ENCODE data around the gene ACSL3.

The ACSL3 gene

GRCh38 chr2:222949073-222949472, 88.2 kb downstream of the ACSL3 start:
- H3K27me3 ChIP-seq (ENCODE audit: insufficient read depth, low read length) = no peaks in the 10 kb centered on the region
- no peak overlapping the region for H3K27ac ChIP-seq (ENCODE audit: low read length)

GRCh38 chr2:222949690-222950323, 89.0 kb downstream of the ACSL3 start:
- Histone ChIP-seq H3K4me1 (ENCODE audit: insufficient read depth, low read length) (0 out of 2 replicates have a peak, but pooled peaks cover 2% of the 10 kb centered on the region), H3K27me3 (ENCODE audit: insufficient read depth, low read length) (no peaks in the 10 kb centered on the region), H3K9me3 (ENCODE audit: insufficient read depth, low read depth, low read length) (no peaks in the 10 kb centered on the region), H3K36me3 (ENCODE audit: insufficient read depth, low read depth, low read length) (no peaks in the 10 kb centered on the region), H3K9ac (ENCODE audit: low read depth, low read length) (no peak overlapping the region), H3K27ac (ENCODE audit: low read length) (no peak overlapping the region), H3K4me3 (ENCODE audit: low read length) (no peak overlapping the region)

More at GRCh38 chr2:222949073-222949472, 88.2 kb downstream of the ACSL3 start:
- Histone ChIP-seq H3K9me3 (ENCODE audit: insufficient read depth, low read depth, low read length) (no peaks in the 10 kb centered on the region), H3K9ac (ENCODE audit: low read depth, low read length) (no peak overlapping the region), H3K36me3 (ENCODE audit: insufficient read depth, low read depth, low read length) (no peaks in the 10 kb centered on the region), H3K4me1 (ENCODE audit: insufficient read depth, low read length) (peaks cover 5% of the 10 kb centered on the region; the same call in 1 of the 2 replicates), H3K4me3 (ENCODE audit: low read length) (no peak overlapping the region)

- no peaks in the 10 kb centered on the region for H3K9me3 ChIP-seq (ENCODE audit: insufficient read depth, low read depth, low read length)
- no peak overlapping the region for H3K9ac ChIP-seq (ENCODE audit: low read depth, low read length)
- no peak overlapping the region for H3K4me3 ChIP-seq (ENCODE audit: low read length)
- H3K27ac ChIP-seq (ENCODE audit: low read length) = no peak overlapping the region
- no peaks in the 10 kb centered on the region for H3K27me3 ChIP-seq (ENCODE audit: insufficient read depth, low read length)
- no peaks in the 10 kb centered on the region for H3K36me3 ChIP-seq (ENCODE audit: insufficient read depth, low read depth, low read length)
- H3K4me1 ChIP-seq (ENCODE audit: insufficient read depth, low read length) = 0 out of 2 replicates have a peak, but pooled peaks cover 2% of the 10 kb centered on the region
Measured at GRCh38 chr2:222950638-222951285, 89.9 kb downstream of the ACSL3 start.

- Histone ChIP-seq H3K9ac (ENCODE audit: low read depth, low read length) (no peak overlapping the region), H3K4me1 (ENCODE audit: insufficient read depth, low read length) (no peaks in the 10 kb centered on the region)
Measured at GRCh38 chr2:222952204-222952603, 91.4 kb downstream of the ACSL3 start.

GRCh38 chr2:222955008-222955407, 94.2 kb downstream of the ACSL3 start:
- Histone ChIP-seq H3K27me3 (ENCODE audit: insufficient read depth, low read length) (no peaks in the 10 kb centered on the region), H3K9ac (ENCODE audit: low read depth, low read length) (no peak overlapping the region), H3K4me3 (ENCODE audit: low read length) (no peak overlapping the region), H3K9me3 (ENCODE audit: insufficient read depth, low read depth, low read length) (no peaks in the 10 kb centered on the region), H3K36me3 (ENCODE audit: insufficient read depth, low read depth, low read length) (no peaks in the 10 kb centered on the region), H3K4me1 (ENCODE audit: insufficient read depth, low read length) (peaks cover 5% of the 10 kb centered on the region; the same call in 1 of the 2 replicates), H3K27ac (ENCODE audit: low read length) (no peak overlapping the region)

More at GRCh38 chr2:222952204-222952603, 91.4 kb downstream of the ACSL3 start:
- H3K27ac ChIP-seq (ENCODE audit: low read length) = no peak overlapping the region
- H3K36me3 ChIP-seq (ENCODE audit: insufficient read depth, low read depth, low read length) = no peaks in the 10 kb centered on the region
- no peaks in the 10 kb centered on the region for H3K27me3 ChIP-seq (ENCODE audit: insufficient read depth, low read length)
- H3K9me3 ChIP-seq (ENCODE audit: insufficient read depth, low read depth, low read length) = no peaks in the 10 kb centered on the region
- H3K4me3 ChIP-seq (ENCODE audit: low read length) = no peak overlapping the region

GRCh38 chr2:222959358-222959757, 98.5 kb downstream of the ACSL3 start:
- H3K9me3 ChIP-seq (ENCODE audit: insufficient read depth, low read depth, low read length) = no peaks in the 10 kb centered on the region
- H3K27me3 ChIP-seq (ENCODE audit: insufficient read depth, low read length) = no peaks in the 10 kb centered on the region
- H3K4me1 ChIP-seq (ENCODE audit: insufficient read depth, low read length) = peaks cover 7% of the 10 kb centered on the region; the same call in 1 of the 2 replicates
- no peak overlapping the region for H3K4me3 ChIP-seq (ENCODE audit: low read length)
- no peaks in the 10 kb centered on the region for H3K36me3 ChIP-seq (ENCODE audit: insufficient read depth, low read depth, low read length)
- no peak overlapping the region for H3K9ac ChIP-seq (ENCODE audit: low read depth, low read length)
- no peak overlapping the region for H3K27ac ChIP-seq (ENCODE audit: low read length)

- H3K27ac ChIP-seq (ENCODE audit: low read length) = no peak overlapping the region
- H3K4me3 ChIP-seq (ENCODE audit: low read length) = no peak overlapping the region
- no peaks in the 10 kb centered on the region for H3K27me3 ChIP-seq (ENCODE audit: insufficient read depth, low read length)
- peaks cover 7% of the 10 kb centered on the region; the same call in 1 of the 2 replicates for H3K4me1 ChIP-seq (ENCODE audit: insufficient read depth, low read length)
- no peak overlapping the region for H3K9ac ChIP-seq (ENCODE audit: low read depth, low read length)
- H3K36me3 ChIP-seq (ENCODE audit: insufficient read depth, low read depth, low read length) = no peaks in the 10 kb centered on the region
- H3K9me3 ChIP-seq (ENCODE audit: insufficient read depth, low read depth, low read length) = no peaks in the 10 kb centered on the region
Measured at GRCh38 chr2:222960126-222960525, 99.3 kb downstream of the ACSL3 start.

GRCh38 chr2:222963641-222964040, 102.8 kb downstream of the ACSL3 start:
- Histone ChIP-seq H3K4me1 (ENCODE audit: insufficient read depth, low read length) (peaks cover 7% of the 10 kb centered on the region; the same call in 1 of the 2 replicates), H3K27me3 (ENCODE audit: insufficient read depth, low read length) (no peaks in the 10 kb centered on the region), H3K27ac (ENCODE audit: low read length) (no peak overlapping the region), H3K36me3 (ENCODE audit: insufficient read depth, low read depth, low read length) (no peaks in the 10 kb centered on the region), H3K9me3 (ENCODE audit: insufficient read depth, low read depth, low read length) (no peaks in the 10 kb centered on the region), H3K4me3 (ENCODE audit: low read length) (no peak overlapping the region), H3K9ac (ENCODE audit: low read depth, low read length) (no peak overlapping the region)

- Histone ChIP-seq H3K27ac (ENCODE audit: low read length) (no peak overlapping the region), H3K4me1 (ENCODE audit: insufficient read depth, low read length) (peaks cover 7% of the 10 kb centered on the region; the same call in 1 of the 2 replicates), H3K9me3 (ENCODE audit: insufficient read depth, low read depth, low read length) (no peaks in the 10 kb centered on the region), H3K9ac (ENCODE audit: low read depth, low read length) (no peak overlapping the region), H3K36me3 (ENCODE audit: insufficient read depth, low read depth, low read length) (no peaks in the 10 kb centered on the region), H3K4me3 (ENCODE audit: low read length) (no peak overlapping the region), H3K27me3 (ENCODE audit: insufficient read depth, low read length) (no peaks in the 10 kb centered on the region)
Measured at GRCh38 chr2:222964376-222965031, 103.7 kb downstream of the ACSL3 start.

- H3K4me3 ChIP-seq (ENCODE audit: low read length) = no peak overlapping the region
- H3K36me3 ChIP-seq (ENCODE audit: insufficient read depth, low read depth, low read length) = no peaks in the 10 kb centered on the region
- no peaks in the 10 kb centered on the region for H3K4me1 ChIP-seq (ENCODE audit: insufficient read depth, low read length)
- no peaks in the 10 kb centered on the region for H3K9me3 ChIP-seq (ENCODE audit: insufficient read depth, low read depth, low read length)
- no peak overlapping the region for H3K27ac ChIP-seq (ENCODE audit: low read length)
- H3K27me3 ChIP-seq (ENCODE audit: insufficient read depth, low read length) = no peaks in the 10 kb centered on the region
- no peak overlapping the region for H3K9ac ChIP-seq (ENCODE audit: low read depth, low read length)
Measured at GRCh38 chr2:222965555-222965954, 104.7 kb downstream of the ACSL3 start.

GRCh38 chr2:222968550-222969155, 107.8 kb downstream of the ACSL3 start:
- Histone ChIP-seq H3K27ac (ENCODE audit: low read length) (no peak overlapping the region), H3K4me1 (ENCODE audit: insufficient read depth, low read length) (no peaks in the 10 kb centered on the region), H3K27me3 (ENCODE audit: insufficient read depth, low read length) (no peaks in the 10 kb centered on the region), H3K4me3 (ENCODE audit: low read length) (no peak overlapping the region), H3K36me3 (ENCODE audit: insufficient read depth, low read depth, low read length) (no peaks in the 10 kb centered on the region), H3K9ac (ENCODE audit: low read depth, low read length) (no peak overlapping the region), H3K9me3 (ENCODE audit: insufficient read depth, low read depth, low read length) (no peaks in the 10 kb centered on the region)
